ENCODE data around the gene PITRM1.

DNA sequence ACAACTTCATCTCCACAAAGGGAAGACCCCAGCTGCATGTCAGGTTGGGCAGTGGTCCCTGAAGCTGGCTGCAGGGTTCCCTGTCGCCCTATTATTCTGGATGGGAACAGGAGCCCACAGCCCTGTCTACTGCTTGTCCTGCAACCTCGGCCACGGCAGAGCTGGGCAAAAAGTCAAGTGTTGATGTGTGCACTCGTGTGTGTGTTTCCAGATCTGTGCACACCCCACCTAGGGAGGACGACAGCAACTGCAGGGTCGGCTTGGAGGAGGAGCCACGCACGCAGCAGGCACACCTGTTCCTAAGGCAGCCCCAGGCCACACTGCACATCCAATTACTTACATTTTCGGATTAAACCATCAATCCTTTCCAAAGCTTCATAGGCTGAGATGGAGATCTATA is 23.6 kb downstream of the PITRM1 start:
- no peak for TF ChIP-seq EZH2 (IDR thresholded peaks at IDR 0.05; ENCODE audit: borderline replicate concordance, low read depth, low read length, poor library complexity, severe bottlenecking)
- TF ChIP-seq, protein P1, sequence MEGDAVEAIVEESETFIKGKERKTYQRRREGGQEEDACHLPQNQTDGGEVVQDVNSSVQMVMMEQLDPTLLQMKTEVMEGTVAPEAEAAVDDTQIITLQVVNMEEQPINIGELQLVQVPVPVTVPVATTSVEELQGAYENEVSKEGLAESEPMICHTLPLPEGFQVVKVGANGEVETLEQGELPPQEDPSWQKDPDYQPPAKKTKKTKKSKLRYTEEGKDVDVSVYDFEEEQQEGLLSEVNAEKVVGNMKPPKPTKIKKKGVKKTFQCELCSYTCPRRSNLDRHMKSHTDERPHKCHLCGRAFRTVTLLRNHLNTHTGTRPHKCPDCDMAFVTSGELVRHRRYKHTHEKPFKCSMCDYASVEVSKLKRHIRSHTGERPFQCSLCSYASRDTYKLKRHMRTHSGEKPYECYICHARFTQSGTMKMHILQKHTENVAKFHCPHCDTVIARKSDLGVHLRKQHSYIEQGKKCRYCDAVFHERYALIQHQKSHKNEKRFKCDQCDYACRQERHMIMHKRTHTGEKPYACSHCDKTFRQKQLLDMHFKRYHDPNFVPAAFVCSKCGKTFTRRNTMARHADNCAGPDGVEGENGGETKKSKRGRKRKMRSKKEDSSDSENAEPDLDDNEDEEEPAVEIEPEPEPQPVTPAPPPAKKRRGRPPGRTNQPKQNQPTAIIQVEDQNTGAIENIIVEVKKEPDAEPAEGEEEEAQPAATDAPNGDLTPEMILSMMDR (conservative IDR thresholded peaks at IDR 0.05; ENCODE audit: low read depth, low read length): no peak
